WTC11 (cell line): Measurements from ENCODE around the gene ZNF668. TPM values are rescaled to one million over a fixed set of nuclear protein-coding genes. Genes with fewer than 3 reads are reported as not detected.

ENCODE experiments used
- ATAC-seq: fragments of 200-7000 bp; cut with Tn5 transposase; 2 replicates; pipeline ENCODE4 v1.10.0; 2021; ENCODE audit warnings: mild to moderate bottlenecking, moderate library complexity
- CTCF ChIA-PET: fragments of 300-600 bp; sonication (Branson Sonifier 250); formaldehyde crosslinking; loops from one replicate; lab custom pipeline; 2021; ENCODE audit warnings: antibody characterized with exemption; lab: Charles Lee
- POLR2A ChIA-PET: fragments of 350-600 bp; sonication (Branson Sonifier 250); formaldehyde crosslinking; loops from one replicate; lab custom pipeline; 2021; ENCODE audit warnings: antibody characterized with exemption; lab: Charles Lee
- DNase-seq: peaks from one replicate; pipeline ENCODE4 v3.0.0; 2021; ENCODE audit warnings: low spot score
- H3K27ac Mint-ChIP-seq: 2 replicates; pipeline ENCODE4 v1.8.0; 2021; ENCODE audit warnings: mixed read lengths
- H3K27me3 Mint-ChIP-seq: 2 replicates; pipeline ENCODE4 v1.8.0; 2021; ENCODE audit warnings: low read depth, mild to moderate bottlenecking, moderate library complexity, mixed read lengths
- H3K36me3 Mint-ChIP-seq: 2 replicates; pipeline ENCODE4 v1.8.0; 2021; ENCODE audit warnings: mixed read lengths
- H3K4me1 Mint-ChIP-seq: 2 replicates; pipeline ENCODE4 v1.8.0; 2022; ENCODE audit warnings: mixed read lengths
- H3K4me3 Mint-ChIP-seq: 2 replicates; pipeline ENCODE4 v1.8.0; 2021; ENCODE audit warnings: mild to moderate bottlenecking, moderate library complexity, mixed read lengths
- H3K9me3 Mint-ChIP-seq: 2 replicates; pipeline ENCODE4 v1.8.0; 2021; ENCODE audit warnings: mixed read lengths
- AFF4 ChIP-seq: sonication (generic); formaldehyde crosslinking; IDR thresholded peaks from 2 replicates; pipeline ENCODE4 v1.8.1; 2023; ENCODE audit warnings: mild to moderate bottlenecking, missing genetic modification reagents, borderline replicate concordance
- AR ChIP-seq: fragments of 250-450 bp; sonication (Bioruptor Pico); IDR thresholded peaks from 2 replicates; pipeline ENCODE4 v1.9.0; 2021; ENCODE audit warnings: mild to moderate bottlenecking
- ARID4B ChIP-seq: sonication (generic); formaldehyde crosslinking; IDR thresholded peaks from 2 replicates; pipeline ENCODE4 v1.8.0; 2023; ENCODE audit warnings: missing genetic modification reagents, mild to moderate bottlenecking, borderline replicate concordance
- ETV6 ChIP-seq: sonication (generic); formaldehyde crosslinking; IDR thresholded peaks from 2 replicates; pipeline ENCODE4 v1.8.1; 2022; ENCODE audit warnings: mild to moderate bottlenecking, missing genetic modification reagents
- KAT7 ChIP-seq: sonication (generic); formaldehyde crosslinking; IDR thresholded peaks from 2 replicates; pipeline ENCODE4 v1.8.1; 2023; ENCODE audit warnings: missing genetic modification reagents, mild to moderate bottlenecking, borderline replicate concordance
- NR2C2 ChIP-seq: sonication (generic); formaldehyde crosslinking; IDR thresholded peaks from 2 replicates; pipeline ENCODE4 v1.8.0; 2022; ENCODE audit warnings: mild to moderate bottlenecking, missing genetic modification reagents
- RELA ChIP-seq: sonication (generic); formaldehyde crosslinking; IDR thresholded peaks from 2 replicates; pipeline ENCODE4 v1.8.1; 2022; ENCODE audit warnings: missing genetic modification reagents, mild to moderate bottlenecking, borderline replicate concordance
- TEAD4 ChIP-seq: sonication (generic); formaldehyde crosslinking; IDR thresholded peaks from 2 replicates; pipeline ENCODE4 v1.8.0; 2022; ENCODE audit warnings: mild to moderate bottlenecking, missing genetic modification reagents
- ZMAT4 ChIP-seq: fragments of 250-450 bp; sonication (Bioruptor Pico); IDR thresholded peaks from 2 replicates; pipeline ENCODE4 v1.9.0; 2021; ENCODE audit warnings: mild to moderate bottlenecking
- ZNF281 ChIP-seq: sonication (generic); formaldehyde crosslinking; IDR thresholded peaks from 2 replicates; pipeline ENCODE4 v1.8.0; 2023; ENCODE audit warnings: mild to moderate bottlenecking, missing genetic modification reagents
- ZNF317 ChIP-seq: sonication (generic); formaldehyde crosslinking; IDR thresholded peaks from 2 replicates; pipeline ENCODE4 v1.8.1; 2023; ENCODE audit warnings: low read depth, mild to moderate bottlenecking, moderate library complexity, missing genetic modification reagents, borderline replicate concordance
- total RNA-seq: library from RNA; stranded (reverse); gene quantifications from 3 replicates; pipeline ENCODE4 v1.2.3, GENCODE V29; 2021
- TF ChIP-seq, protein P1 (sequence below): sonication (generic); formaldehyde crosslinking; IDR thresholded peaks from 2 replicates; pipeline ENCODE4 v1.8.1; 2023; ENCODE audit warnings: mild to moderate bottlenecking, missing genetic modification reagents, moderate library complexity
- TF ChIP-seq, protein P2 (sequence below): sonication (generic); formaldehyde crosslinking; IDR thresholded peaks from 2 replicates; pipeline ENCODE4 v1.8.1; 2022; ENCODE audit warnings: mild to moderate bottlenecking, missing genetic modification reagents, moderate library complexity, borderline replicate concordance
- TF ChIP-seq, protein P3 (sequence below): sonication (generic); formaldehyde crosslinking; IDR thresholded peaks from 2 replicates; pipeline ENCODE4 v1.8.1; 2023; ENCODE audit warnings: mild to moderate bottlenecking, missing genetic modification reagents
- TF ChIP-seq, protein P4 (sequence below): fragments of 250-450 bp; sonication (Bioruptor Pico); conservative IDR thresholded peaks from 2 replicates; pipeline ENCODE4 v1.9.0; 2021; ENCODE audit warnings: mild to moderate bottlenecking

The ZNF668 gene
- total RNA-seq, 1 experiment from 2014 or later: 17.3 TPM

- ChIA-PET CTCF (interaction anchor here (0.7 to 3.0 kb wide), 3 partner anchors 13 to 123 kb away, joined by 3 to 9 read pairs (median 5); partner anchors contain the start of gene HSD3B7), POLR2A (no interaction called here)
- Mint-ChIP-seq H3K27me3 (peaks cover 4% of the 10 kb centered on the region), H3K36me3 (peaks cover 27% of the 10 kb centered on the region), H3K4me3 (peak overlapping the region; percentile 74), H3K27ac (no peak overlapping the region), H3K9me3 (no peaks in the 10 kb centered on the region), H3K4me1 (peaks cover 9% of the 10 kb centered on the region; the same call in 1 of the 2 replicates)
- no peak for TF ChIP-seq ETV6 (CRISPR knock-in tag)
- no peak for TF ChIP-seq KAT7 (CRISPR knock-in tag)
- TF ChIP-seq, protein P1, sequence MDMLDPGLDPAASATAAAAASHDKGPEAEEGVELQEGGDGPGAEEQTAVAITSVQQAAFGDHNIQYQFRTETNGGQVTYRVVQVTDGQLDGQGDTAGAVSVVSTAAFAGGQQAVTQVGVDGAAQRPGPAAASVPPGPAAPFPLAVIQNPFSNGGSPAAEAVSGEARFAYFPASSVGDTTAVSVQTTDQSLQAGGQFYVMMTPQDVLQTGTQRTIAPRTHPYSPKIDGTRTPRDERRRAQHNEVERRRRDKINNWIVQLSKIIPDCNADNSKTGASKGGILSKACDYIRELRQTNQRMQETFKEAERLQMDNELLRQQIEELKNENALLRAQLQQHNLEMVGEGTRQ: no peak
- TF ChIP-seq ARID4B (CRISPR knock-in tag): no peak
- TF ChIP-seq ZNF317 (CRISPR knock-in tag): no peak
- TF ChIP-seq, protein P2, sequence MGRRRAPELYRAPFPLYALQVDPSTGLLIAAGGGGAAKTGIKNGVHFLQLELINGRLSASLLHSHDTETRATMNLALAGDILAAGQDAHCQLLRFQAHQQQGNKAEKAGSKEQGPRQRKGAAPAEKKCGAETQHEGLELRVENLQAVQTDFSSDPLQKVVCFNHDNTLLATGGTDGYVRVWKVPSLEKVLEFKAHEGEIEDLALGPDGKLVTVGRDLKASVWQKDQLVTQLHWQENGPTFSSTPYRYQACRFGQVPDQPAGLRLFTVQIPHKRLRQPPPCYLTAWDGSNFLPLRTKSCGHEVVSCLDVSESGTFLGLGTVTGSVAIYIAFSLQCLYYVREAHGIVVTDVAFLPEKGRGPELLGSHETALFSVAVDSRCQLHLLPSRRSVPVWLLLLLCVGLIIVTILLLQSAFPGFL: no peak
- no peak for TF ChIP-seq ZMAT4 (CRISPR knock-in tag)
- TF ChIP-seq NR2C2 (CRISPR knock-in tag): no peak
- TF ChIP-seq AR: no peak
- TF ChIP-seq TEAD4 (CRISPR knock-in tag): no peak
- TF ChIP-seq ZNF281 (CRISPR knock-in tag): no peak
- TF ChIP-seq AFF4 (CRISPR knock-in tag): no peak
- no peak for TF ChIP-seq RELA (CRISPR knock-in tag)
- TF ChIP-seq, protein P3, sequence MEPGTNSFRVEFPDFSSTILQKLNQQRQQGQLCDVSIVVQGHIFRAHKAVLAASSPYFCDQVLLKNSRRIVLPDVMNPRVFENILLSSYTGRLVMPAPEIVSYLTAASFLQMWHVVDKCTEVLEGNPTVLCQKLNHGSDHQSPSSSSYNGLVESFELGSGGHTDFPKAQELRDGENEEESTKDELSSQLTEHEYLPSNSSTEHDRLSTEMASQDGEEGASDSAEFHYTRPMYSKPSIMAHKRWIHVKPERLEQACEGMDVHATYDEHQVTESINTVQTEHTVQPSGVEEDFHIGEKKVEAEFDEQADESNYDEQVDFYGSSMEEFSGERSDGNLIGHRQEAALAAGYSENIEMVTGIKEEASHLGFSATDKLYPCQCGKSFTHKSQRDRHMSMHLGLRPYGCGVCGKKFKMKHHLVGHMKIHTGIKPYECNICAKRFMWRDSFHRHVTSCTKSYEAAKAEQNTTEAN (CRISPR knock-in tag): no peak
- TF ChIP-seq, protein P4, sequence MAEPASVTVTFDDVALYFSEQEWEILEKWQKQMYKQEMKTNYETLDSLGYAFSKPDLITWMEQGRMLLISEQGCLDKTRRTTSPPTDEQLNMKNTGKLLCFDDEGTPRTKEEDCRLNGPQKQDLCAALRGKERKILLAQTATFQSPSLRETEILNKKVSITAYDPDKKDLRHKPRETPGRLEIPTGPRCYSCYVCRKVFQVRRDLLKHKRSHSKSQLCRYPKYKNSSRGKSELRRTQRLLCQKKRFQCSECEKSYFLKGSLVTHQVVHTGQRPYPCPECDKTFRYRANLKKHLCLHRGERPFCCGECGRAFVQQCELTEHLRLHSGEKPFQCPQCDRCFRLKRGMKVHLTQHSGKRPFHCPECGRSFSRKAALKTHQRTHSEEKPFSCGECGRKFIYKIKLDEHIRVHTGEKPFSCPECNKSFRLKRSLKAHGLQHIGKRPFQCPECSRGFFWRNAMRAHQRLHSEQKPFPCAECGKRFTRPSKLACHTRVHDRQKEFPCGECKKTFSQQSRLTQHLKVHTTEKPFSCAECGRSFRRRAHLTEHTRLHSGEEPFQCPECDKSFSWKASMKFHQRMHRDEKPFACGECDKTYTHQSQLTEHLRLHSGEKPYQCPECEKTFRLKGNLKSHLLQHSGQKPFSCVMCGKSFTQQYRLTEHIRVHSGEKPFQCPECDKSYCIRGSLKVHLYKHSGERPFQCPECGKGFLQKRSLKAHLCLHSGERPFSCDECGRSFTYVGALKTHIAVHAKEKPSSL (CRISPR knock-in tag): no peak
- DNase-seq (no peak), ATAC-seq (no peak)
Observed at GRCh38 chr16:31107465-31107867, 33.4 kb upstream of the ZNF668 start.
